ENCODE data around the gene UBASH3B. TPM values are rescaled to one million over a fixed set of nuclear protein-coding genes. Genes with fewer than 3 reads are reported as not detected.

Gene UBASH3B
- polyA plus RNA-seq, 1 experiment = 19.1 TPM

DNA sequence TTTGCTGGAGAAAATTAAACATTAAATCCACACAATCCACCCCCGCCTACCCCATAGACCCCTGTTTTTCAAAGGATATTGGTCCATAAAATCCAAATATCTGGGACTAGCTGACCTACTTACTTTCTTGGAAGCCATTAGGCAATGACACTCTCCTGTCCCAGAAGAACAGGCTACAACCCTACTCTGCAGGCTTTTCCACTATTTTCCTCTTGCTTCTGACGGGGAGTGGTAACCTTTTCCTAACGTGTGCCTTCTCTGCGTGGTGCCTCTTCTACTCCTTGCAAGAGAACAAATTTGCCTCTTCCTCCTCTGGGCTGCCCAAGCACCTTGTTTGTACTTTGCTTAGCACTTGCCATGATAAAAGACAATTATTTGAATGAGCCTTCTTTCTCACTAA is 51.6 kb downstream of the UBASH3B start:
- DNase-seq (ENCODE audit: low read depth, low spot score) = no peak
- H3K4me3 ChIP-seq (ENCODE audit: low read depth, low read length) = no peak overlapping the region
- POLR2A ChIA-PET = interaction anchor here (1.6 kb wide), 1 partner anchor 65 kb away, joined by 6 read pairs; no protein-coding TSS in a partner anchor
- H3K27me3 ChIP-seq (ENCODE audit: control insufficient read depth, insufficient read depth, low read length) = no peaks in the 10 kb centered on the region
- H3K27ac ChIP-seq (ENCODE audit: low read depth, low read length) = peak overlapping the region; percentile 71
- TF ChIP-seq, protein P1, sequence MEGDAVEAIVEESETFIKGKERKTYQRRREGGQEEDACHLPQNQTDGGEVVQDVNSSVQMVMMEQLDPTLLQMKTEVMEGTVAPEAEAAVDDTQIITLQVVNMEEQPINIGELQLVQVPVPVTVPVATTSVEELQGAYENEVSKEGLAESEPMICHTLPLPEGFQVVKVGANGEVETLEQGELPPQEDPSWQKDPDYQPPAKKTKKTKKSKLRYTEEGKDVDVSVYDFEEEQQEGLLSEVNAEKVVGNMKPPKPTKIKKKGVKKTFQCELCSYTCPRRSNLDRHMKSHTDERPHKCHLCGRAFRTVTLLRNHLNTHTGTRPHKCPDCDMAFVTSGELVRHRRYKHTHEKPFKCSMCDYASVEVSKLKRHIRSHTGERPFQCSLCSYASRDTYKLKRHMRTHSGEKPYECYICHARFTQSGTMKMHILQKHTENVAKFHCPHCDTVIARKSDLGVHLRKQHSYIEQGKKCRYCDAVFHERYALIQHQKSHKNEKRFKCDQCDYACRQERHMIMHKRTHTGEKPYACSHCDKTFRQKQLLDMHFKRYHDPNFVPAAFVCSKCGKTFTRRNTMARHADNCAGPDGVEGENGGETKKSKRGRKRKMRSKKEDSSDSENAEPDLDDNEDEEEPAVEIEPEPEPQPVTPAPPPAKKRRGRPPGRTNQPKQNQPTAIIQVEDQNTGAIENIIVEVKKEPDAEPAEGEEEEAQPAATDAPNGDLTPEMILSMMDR (IDR thresholded peaks at IDR 0.05; ENCODE audit: low read depth, low read length) = no peak
- no peaks in the 10 kb centered on the region for H3K9me3 ChIP-seq (ENCODE audit: control insufficient read depth, insufficient read depth, low read length)
- CTCF ChIA-PET = interaction anchor here (2.6 kb wide), 1 partner anchor 74 kb away, joined by 12 read pairs; no protein-coding TSS in a partner anchor

DNA sequence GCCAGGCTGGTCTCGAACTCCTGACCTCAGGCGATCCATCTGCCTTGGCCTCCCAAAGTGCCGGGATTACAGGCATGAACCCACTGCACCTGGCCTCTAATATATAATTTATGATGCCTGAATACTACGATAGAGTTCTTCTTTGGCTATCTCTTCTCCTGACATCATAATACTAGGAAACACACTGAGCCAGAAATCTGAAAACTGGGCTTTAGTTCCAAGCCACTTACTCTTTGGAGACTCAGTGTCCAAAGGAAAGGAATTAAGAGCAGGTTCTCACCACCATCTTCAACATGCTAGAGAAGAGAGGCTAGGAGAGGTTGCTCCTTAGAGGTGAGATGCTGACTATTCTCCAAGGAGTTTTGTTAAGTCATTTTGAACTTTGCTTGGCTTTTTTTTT is 52.4 kb downstream of the UBASH3B start:
- CTCF ChIA-PET = interaction anchor here (2.6 kb wide), 1 partner anchor 73 kb away, joined by 12 read pairs; no protein-coding TSS in a partner anchor
- TF ChIP-seq, protein P1 (IDR thresholded peaks at IDR 0.05; ENCODE audit: low read depth, low read length) = no peak
- Histone ChIP-seq H3K9me3 (ENCODE audit: control insufficient read depth, insufficient read depth, low read length) (no peaks in the 10 kb centered on the region), H3K27ac (ENCODE audit: low read depth, low read length) (no peak overlapping the region), H3K27me3 (ENCODE audit: control insufficient read depth, insufficient read depth, low read length) (no peaks in the 10 kb centered on the region), H3K4me3 (ENCODE audit: low read depth, low read length) (no peak overlapping the region)
- DNase-seq (ENCODE audit: low read depth, low spot score) = no peak
- POLR2A ChIA-PET = no interaction called here

DNA sequence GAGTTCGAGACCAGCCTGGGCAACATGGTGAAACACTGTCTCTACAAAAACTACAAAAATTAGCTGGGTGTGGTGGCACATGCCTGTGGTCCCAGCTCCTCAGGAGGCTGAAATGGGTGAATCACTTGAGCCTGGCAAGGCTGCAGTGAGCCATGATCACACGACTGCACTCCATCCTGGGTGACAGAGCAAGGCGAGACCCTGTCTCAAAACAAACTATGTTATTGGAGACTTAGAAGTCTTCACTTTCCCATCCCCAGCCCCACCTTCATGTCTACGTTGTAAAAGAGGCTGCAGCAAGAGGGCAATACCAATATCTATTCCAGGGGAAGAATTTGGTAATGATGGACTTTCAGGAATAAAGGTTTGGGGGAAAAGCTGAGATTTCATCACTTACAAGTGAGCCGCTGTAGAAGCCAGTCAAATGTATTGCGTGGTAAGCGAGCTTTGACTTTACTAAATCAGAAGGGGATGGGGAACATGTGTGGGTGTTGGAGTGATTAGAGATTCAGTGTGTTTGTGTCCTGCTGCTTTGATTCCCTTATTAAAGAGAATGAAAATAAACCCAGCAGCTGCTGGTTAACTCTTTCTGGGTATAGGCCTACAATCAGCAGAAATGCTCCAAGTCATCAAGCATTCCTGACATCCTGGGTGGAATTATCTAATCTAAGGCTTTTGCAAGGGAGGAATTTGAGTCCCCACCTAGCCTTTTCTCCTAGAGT is 53.7 kb downstream of the UBASH3B start:
- ChIA-PET POLR2A (interaction anchor here (1.7 to 1.8 kb wide), 2 partner anchors 13 to 38 kb away, joined by 4 to 7 read pairs; no protein-coding TSS in a partner anchor), CTCF (interaction anchor here (0.6 to 1.7 kb wide), 3 partner anchors 72 to 145 kb away, joined by 3 to 5 read pairs (median 4); no protein-coding TSS in a partner anchor)
- Histone ChIP-seq H3K27me3 (ENCODE audit: control insufficient read depth, insufficient read depth, low read length) (no peaks in the 10 kb centered on the region), H3K27ac (ENCODE audit: low read depth, low read length) (peak overlapping the region; percentile 63), H3K9me3 (ENCODE audit: control insufficient read depth, insufficient read depth, low read length) (no peaks in the 10 kb centered on the region), H3K4me3 (ENCODE audit: low read depth, low read length) (no peak overlapping the region)
- TF ChIP-seq, protein P1 (IDR thresholded peaks at IDR 0.05; ENCODE audit: low read depth, low read length) = no peak
- DNase-seq (ENCODE audit: low read depth, low spot score) = no peak

DNA sequence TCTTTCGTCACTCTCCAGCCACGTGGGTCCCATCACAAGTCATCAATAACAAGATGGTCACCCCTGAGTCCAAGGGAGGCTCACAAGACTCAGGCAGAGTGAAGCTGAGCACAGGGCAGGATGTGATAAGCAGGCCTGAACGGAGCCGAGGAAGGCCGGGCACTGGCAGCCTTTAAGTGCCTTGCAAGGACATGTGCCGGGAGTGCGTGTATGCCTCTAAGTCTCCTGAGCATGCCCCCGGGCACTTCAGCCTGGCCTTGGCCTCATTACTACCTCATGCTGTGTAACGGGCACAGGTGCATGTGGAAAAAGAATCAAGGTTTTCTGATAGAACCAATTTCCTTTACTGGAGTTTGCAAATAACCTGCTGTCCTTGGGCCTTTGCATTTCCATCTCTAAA is 55.8 kb downstream of the UBASH3B start:
- TF ChIP-seq, protein P1 (IDR thresholded peaks at IDR 0.05; ENCODE audit: low read depth, low read length) = no peak
- no peaks in the 10 kb centered on the region for H3K9me3 ChIP-seq (ENCODE audit: control insufficient read depth, insufficient read depth, low read length)
- ChIA-PET CTCF (interaction anchor here (0.6 to 1.5 kb wide), 2 partner anchors 50 to 82 kb away, joined by 3 to 8 read pairs; no protein-coding TSS in a partner anchor), POLR2A (interaction anchor here (0.5 to 0.6 kb wide), 2 partner anchors 11 to 69 kb away, joined by 3 to 7 read pairs; no protein-coding TSS in a partner anchor)
- no peak overlapping the region for H3K4me3 ChIP-seq (ENCODE audit: low read depth, low read length)
- no peak for DNase-seq (ENCODE audit: low read depth, low spot score)
- no peak overlapping the region for H3K27ac ChIP-seq (ENCODE audit: low read depth, low read length)
- H3K27me3 ChIP-seq (ENCODE audit: control insufficient read depth, insufficient read depth, low read length) = no peaks in the 10 kb centered on the region

DNA sequence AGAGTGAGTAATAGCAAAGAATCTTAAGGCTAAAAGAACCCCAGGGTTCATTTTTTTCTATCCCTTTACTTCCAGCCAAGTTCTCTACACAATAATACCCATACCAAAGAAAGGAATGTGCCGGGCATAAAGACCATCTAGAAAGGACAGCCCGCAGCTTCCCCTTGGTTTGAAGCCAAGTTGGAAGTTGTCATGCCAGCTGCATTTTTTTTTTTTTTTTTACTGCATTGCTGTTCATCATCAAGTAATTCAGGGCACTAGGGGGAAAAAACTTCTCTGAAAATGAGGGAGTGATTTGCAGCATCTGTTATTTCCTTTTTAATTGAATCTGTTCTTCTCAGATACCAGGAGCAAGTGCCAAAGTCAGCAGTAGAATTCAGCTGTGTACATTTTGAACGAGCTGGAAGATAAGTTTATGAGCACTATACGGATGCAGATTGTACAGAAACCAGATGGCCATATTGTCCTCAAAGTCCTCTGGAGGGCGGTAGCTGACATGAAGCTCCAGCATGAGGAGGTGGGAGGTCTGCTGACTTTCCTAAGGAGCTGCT is 56.4 kb downstream of the UBASH3B start:
- no peaks in the 10 kb centered on the region for H3K9me3 ChIP-seq (ENCODE audit: control insufficient read depth, insufficient read depth, low read length)
- peak overlapping the region; percentile 21 for H3K27ac ChIP-seq (ENCODE audit: low read depth, low read length)
- H3K4me3 ChIP-seq (ENCODE audit: low read depth, low read length) = no peak overlapping the region
- CTCF ChIA-PET = interaction anchor here (0.6 to 1.5 kb wide), 4 partner anchors 10 to 83 kb away, joined by 3 to 8 read pairs (median 4); no protein-coding TSS in a partner anchor
- DNase-seq (ENCODE audit: low read depth, low spot score) = no peak
- H3K27me3 ChIP-seq (ENCODE audit: control insufficient read depth, insufficient read depth, low read length) = no peaks in the 10 kb centered on the region
- POLR2A ChIA-PET = interaction anchor here (0.5 to 0.6 kb wide), 2 partner anchors 10 to 70 kb away, joined by 3 to 7 read pairs; no protein-coding TSS in a partner anchor
- TF ChIP-seq, protein P1 (IDR thresholded peaks at IDR 0.05; ENCODE audit: low read depth, low read length) = peak; percentile 21; the same call in 1 of the 2 replicates
